ENCODE data around the gene COQ8B. TPM values are rescaled to one million over a fixed set of nuclear protein-coding genes. Genes with fewer than 3 reads are reported as not detected.
A peak's percentile ranks its signal among the peaks of the same experiment; 100 is the strongest.
"Not testable (repeated sequence)": the region's sequence is repeated elsewhere in the genome, so short reads cannot be mapped to it uniquely, and the experiment has no call there.

The COQ8B gene
- polyA plus RNA-seq, result 10 to 100 TPM; 26.2 to 35.5 (median 29.4) TPM

DNA sequence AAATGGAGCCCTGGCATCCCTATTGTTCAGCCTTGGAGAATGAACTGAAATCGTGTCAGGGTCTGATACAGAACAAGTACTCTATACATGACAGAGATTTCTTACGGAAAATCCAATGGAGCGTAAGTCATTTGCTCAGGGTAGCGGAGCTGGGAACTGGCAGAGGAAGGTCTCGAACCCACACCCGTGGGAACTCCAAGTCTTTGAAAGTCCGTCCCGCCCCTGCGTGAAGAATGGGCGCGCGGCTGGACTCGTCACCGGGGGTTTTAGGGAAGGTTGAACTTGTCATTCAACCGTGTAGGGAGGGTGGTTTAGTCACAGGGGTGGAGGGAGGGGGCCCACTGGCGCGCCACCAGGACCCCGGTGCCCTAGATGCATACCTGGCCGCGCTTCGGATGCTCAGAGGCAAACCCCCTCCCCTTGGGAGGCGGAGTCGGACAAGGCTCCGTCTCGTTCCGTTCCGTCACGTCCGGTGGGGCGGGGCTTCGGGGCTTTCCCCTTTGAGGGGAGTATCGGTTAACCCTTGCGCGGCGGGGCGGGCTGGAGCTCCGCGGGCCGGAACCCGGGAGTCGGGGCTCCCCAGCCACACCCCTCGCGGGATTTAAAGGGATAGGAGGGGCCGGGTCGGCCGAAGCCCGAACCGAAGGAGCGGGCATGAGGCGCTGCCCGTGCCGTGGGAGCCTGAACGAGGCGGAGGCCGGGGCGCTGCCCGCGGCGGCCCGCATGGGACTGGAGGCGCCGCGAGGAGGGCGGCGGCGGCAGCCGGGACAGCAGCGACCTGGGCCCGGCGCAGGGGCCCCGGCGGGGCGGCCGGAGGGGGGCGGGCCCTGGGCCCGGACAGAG lies at the start of gene COQ8B, which contains the start of gene ITPKC:
Gene COQ8B, minus strand, starts transcription at position 405 of the 843 bp plus-strand sequence. CDS start 2,254 bp downstream, outside the sequence.
Gene ITPKC, plus strand, starts transcription at position 631 of the 843 bp plus-strand sequence. Its CDS starts 24 bp downstream, at position 655.
- 0 to 1% (median 0%) methylated on average over 74 to 76 of the region's 76 CpGs for WGBS, 3 donors
- peak within 1 kb of the TSS; percentile 95 for H3K27ac ChIP-seq (ENCODE audit: low read depth, low read length)

DNA sequence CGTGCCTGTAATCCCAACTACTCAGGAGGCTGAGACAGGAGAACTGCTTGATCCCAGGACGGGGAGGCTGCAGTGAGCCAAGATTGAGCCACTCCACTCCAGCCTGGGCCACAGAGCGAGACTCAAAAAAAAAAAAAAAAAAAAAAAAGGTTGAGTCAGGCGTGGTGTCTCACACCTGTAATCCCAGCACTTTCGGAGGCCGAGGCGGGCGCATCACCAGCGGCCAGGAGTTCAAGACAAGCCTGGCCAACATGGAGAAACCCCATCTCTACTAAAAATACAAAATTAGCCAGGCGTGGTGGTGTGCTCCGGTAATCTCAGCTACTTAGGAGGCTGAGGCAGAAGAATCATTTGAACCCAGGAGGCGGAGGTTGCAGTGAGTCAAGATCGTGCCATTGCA lies 49.7 kb upstream of the COQ8B start:
- WGBS, 3 donors, result 95 to 99% (median 96%) methylated on average over 12 to 13 of the region's 13 CpGs

DNA sequence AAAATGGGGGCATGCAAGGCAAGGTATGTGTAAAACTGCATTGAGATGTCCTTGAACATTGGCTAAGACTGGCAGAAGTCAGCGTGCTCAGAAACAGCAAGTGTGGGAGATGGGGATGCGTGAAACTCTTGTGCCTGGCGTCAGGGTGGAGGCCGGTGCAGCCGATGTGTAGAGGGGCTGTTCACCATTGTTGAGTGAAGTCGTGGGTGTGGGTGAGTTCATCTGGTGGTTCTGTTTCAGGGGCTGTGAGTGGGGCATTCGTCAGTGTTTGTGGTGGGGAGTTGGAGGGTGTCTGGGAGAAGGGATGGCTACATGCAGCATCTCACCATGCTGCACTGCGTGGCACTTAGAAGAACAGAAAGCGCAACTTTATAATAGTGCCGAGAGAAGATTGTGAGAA lies 47.3 kb upstream of the COQ8B start:
- H3K27ac ChIP-seq (ENCODE audit: low read depth, low read length), result no peak overlapping the region
- 91 to 95% (median 91%) methylated on average over 10 of the region's 10 CpGs for WGBS, 3 donors

More for the DNA sequence above, 49.7 kb upstream of the COQ8B start:
- H3K27ac ChIP-seq (ENCODE audit: low read depth, low read length), result not testable (repeated sequence)

DNA sequence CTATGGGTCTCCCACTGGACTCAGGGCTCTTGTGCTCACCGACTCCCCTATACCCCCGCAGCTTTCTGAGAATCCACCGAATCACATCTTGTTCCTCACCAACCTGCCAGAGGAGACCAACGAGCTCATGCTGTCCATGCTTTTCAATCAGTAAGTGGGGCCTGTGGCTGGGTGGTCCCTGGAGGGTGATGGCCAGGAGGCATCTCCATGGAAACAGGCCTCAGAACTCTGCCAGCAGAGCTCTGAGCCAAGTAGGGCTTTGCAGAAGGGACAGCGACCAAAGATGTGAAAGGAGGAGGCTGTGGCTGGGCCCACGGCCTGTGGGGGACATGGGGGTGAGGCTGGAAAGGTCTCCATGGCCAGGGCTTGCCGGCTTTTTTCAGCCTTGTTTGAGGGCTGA lies 46.8 kb upstream of the COQ8B start:
- no peak overlapping the region for H3K27ac ChIP-seq (ENCODE audit: low read depth, low read length)
- WGBS, 3 donors, result 84 to 95% (median 93%) methylated on average over 7 of the region's 7 CpGs

DNA sequence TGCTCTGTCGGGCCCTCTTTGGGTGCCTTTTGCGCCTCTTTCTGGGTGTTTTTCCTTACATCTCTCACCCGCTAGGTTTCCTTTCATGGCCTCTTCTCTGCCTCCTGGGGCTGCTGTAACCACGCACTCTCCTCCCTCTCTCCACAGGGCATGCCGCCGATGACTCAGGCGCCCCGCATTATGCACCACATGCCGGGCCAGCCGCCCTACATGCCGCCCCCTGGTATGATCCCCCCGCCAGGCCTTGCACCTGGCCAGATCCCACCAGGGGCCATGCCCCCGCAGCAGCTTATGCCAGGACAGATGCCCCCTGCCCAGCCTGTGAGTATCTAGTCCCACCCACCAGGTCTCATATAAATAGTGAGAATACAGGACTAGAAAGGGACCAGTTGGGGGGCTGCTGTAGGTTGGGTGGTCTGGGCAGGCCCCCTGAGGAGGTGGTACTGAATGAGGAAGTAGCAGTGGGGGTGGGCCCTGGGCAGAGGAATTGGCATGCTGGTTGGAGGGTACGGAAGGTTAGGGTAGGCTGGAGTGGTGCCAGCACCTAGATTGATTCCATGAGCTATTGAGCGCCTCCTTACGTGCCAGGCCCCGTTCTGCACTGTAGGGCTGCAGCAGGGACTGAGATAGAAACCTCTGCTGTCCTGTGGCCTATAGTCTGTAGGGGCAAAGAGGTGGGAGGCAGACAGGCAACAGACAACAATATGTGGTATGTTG lies 46.2 kb upstream of the COQ8B start:
- H3K27ac ChIP-seq (ENCODE audit: low read depth, low read length), result no peak overlapping the region
- WGBS, 3 donors, result 87 to 89% (median 89%) methylated on average over 17 of the region's 17 CpGs

DNA sequence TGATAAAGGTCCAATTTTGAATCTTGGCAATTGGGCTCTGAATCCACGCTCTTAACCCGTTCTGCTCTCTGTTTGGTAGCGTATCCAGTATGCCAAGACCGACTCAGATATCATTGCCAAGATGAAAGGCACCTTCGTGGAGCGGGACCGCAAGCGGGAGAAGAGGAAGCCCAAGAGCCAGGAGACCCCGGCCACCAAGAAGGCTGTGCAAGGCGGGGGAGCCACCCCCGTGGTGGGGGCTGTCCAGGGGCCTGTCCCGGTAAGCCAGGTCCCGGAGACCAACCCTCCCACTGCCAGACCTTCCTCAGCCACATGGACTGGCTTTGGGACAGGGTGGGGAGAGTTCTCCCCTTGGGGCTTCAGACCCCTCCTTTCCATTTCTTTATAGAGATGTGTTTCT lies 42.7 kb upstream of the COQ8B start:
- WGBS, 3 donors, result 90 to 95% (median 93%) methylated on average over 13 of the region's 13 CpGs
- no peak overlapping the region for H3K27ac ChIP-seq (ENCODE audit: low read depth, low read length)

DNA sequence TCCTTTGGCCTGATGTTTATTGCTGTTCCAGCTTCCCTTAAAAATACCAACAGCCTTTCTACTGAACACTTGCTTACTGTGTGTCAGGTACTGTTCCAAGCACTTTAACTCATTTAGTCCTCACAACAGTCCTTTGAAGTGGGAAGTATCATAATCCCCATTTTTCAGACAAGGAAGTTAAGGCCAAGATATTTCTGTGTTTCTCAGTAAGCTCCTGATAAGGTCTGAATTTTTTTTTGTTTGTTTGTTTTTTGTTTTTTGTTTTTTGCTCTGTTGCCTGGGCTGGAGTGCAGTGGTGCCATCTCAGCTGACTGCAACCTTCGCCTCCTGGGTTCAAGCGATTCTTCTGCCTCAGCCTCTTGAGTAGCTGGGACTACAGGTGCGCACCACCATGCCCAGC lies 41.8 kb upstream of the COQ8B start:
- H3K27ac ChIP-seq (ENCODE audit: low read depth, low read length), result no peak overlapping the region
- 95 to 100% (median 97%) methylated on average over 3 of the region's 3 CpGs for WGBS, 3 donors

DNA sequence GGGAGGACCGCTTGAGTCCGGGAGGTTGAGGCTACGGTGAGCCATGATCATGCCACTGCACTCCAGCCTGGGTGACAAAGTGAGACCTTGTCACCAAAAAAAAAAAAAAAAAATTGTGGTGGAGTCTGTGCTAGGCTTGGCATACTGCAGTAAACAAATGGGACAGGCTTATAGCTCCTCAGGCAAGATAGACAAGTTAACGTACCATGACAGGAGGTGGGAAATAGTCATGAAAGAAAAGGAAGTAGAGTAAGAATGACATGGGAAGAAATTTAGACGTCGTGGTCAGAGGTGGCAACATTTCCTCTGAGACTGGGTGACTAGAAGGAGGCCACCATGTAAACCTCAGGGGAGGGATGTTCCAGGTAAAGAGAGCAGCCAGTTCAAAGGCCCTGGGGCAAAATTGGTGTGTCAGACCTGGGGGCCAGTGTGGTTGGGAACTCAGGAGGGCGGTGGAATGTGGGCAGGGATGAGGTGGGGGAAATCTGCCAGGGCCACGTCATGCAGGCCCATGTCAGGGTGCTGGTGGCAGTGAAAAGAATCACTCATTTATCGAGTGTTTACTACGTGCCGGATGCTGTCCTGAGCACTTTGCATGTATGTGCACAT lies 39.9 kb upstream of the COQ8B start:
- no peak overlapping the region for H3K27ac ChIP-seq (ENCODE audit: low read depth, low read length)
- 70 to 82% (median 71%) methylated on average over 11 of the region's 11 CpGs for WGBS, 3 donors

DNA sequence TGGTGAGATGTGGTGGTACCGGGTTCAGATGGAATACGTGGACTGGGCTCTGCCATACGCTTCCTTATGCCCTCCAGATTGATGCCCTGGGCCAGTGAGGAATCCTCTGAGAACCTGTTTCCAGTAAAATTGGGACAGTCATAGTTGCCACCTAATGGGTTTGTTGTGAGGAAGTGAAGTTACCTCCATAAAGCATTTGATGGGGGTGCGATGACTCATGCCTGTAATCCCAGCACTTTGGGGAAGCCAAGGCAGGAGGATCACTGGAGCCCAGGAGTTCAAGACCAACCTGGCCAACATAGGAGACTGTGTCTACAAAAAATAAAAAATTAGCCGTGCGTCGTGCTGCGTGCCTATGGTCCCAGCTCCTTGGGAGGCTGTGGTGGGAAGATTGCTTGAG lies 39.1 kb upstream of the COQ8B start:
- 97 to 98% (median 97%) methylated on average over 8 of the region's 8 CpGs for WGBS, 3 donors
- no peak overlapping the region for H3K27ac ChIP-seq (ENCODE audit: low read depth, low read length)

DNA sequence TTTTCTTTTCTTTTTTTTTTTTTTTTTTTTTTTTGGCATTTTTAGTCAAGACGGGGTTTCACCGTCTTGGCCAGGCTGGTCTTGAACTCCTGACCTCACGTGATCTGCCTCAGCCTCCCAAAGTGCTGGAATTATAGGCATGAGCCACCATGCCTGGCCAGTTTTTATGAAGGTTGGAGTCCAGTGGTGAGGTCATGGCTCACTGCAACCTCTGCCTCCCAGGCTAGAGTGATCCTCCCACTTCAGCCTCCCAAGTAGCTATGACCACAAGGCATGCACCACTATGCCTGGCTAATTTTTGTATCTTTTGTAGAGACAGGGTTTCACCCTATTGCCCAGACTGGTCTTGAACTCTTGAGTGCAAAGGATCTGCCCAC lies 38.5 kb upstream of the COQ8B start:
- no peak overlapping the region for H3K27ac ChIP-seq (ENCODE audit: low read depth, low read length)
- 84 to 94% (median 91%) methylated on average over 3 of the region's 3 CpGs for WGBS, 3 donors

DNA sequence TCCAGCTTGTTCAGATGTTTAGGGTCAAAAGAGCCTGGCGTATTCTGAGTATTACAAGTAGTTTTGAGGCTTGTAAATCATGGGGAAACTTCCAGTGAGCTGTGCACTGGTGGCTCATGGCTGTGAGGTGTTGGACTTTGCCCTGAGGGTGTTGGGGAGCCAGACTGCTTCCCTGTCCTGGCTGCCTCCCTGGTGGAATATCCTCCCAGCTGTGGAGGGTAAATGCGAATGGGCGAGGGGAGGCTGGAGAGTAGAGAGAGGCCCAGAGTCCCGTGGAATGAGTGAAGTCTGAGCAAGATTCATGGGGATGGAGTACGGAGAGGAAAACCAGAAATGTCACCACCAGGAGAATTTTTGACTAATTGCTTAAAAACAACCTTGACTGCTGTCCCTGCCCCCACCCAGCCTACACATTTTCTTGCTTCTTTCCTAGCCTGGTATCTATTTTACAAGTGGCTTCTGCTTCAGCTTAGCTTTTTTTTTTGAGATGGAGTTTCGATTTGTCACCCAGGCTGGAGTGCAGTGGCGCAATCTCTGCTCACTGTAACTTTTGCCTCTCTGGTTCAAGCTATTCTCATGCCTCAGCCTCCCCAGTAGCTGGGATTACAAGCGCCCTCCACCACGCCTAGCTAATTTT lies 38.0 kb upstream of the COQ8B start:
- 57 to 76% (median 74%) methylated on average over 9 of the region's 9 CpGs for WGBS, 3 donors
- H3K27ac ChIP-seq (ENCODE audit: low read depth, low read length), result no peak overlapping the region

DNA sequence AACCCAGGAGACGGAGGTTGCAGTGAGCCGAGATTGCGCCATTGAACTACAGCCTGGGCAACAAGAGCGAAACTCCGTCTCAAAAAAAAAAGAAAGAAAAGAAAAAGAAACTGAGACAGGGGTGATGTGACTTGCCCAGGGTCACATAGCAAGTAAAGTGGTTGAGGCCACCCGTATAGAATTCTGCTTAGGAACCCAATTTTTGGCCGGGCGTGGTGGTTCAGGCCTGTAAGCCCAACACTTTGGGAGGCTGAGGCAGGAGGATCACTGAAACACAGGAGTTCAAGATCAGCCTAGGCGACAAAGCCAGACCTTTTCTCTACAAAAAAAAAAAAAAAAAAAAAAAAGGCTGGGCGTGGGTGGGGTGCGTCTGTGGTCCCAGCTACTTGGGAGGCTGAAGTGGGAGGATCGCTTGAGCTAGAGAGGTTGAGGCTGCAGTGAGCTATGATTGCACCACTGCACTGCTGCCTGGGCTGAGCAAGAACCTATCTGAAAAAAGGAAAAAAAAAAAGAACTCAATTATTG lies 35.6 kb upstream of the COQ8B start:
- WGBS, 3 donors, result 58 to 64% (median 59%) methylated on average over 11 to 12 of the region's 12 CpGs
- H3K27ac ChIP-seq (ENCODE audit: low read depth, low read length), result no peak overlapping the region

DNA sequence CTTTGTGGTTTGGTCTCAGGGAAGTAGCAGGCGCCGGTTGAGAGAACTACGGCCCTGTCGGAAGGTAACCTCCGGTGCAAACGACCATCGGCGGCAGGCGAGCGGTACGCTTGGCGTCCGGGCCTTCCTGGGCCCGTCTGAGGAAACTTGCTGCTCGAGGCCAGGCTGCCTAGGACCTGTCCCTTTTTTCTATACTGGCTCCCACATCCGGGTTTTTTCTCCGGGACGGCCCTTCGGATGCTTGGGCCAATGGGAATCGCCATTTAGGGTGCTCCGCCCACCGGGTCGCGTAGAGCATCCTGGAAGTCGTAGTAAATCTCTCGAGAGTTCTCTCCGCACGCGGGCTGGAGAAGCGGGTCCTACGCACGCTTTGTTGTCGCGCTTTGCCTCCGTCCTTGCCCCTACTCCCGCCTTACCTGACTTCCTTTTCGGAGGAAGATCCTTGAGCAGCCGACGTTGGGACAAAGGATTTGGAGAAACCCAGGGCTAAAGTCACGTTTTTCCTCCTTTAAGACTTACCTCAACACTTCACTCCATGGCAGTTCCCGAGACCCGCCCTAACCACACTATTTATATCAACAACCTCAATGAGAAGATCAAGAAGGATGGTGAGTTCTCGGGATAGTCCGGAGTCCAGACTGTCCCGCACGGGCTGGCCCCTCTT lies 34.3 kb upstream of the COQ8B start, which contains the start of gene SNRPA:
Gene SNRPA, plus strand, starts transcription at position 330 of the 664 bp plus-strand sequence. Its CDS starts 206 bp downstream, at position 536.
- WGBS, 3 donors, result 0% methylated on average over 40 to 46 of the region's 46 CpGs

DNA sequence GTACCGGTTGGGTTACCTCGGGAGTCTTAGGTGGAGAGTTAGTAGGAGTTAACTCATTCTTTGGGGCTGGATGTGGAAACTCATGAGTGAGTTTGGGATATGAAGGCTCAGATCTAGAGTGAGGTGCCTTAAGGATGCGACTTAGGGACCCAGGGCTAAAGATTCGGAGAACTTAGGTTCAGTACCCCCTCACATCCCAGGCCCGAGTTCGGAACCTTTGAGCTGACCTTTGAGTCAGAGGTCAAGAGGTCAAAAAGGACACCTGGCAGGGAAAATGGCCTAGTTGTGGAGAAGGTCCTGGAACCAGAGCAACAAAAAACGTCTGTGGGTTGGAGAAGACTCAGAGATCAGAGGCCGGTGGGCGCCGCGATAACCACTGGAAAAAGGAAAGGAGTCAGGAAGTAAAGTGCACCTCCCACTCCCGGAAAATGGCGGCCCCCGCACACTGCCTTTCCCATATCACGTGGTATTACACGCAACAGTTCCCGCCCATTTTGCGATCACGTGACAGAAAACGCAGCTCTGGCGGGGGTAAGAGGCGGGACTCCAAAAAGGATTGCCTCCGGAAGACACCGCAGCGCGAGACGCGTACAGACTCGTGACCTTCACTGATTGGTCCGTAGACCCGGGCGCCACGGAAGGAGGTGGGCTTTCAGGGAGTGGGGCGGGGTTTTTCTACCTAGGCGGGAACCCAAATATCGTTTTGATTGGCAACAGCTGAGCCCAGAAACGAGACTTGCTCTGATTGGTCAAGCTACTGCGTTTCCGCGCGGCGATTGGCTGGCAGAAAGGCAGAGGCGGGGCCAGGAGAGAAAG lies 33.6 kb upstream of the COQ8B start, which contains the start of gene ACTMAP:
Gene ACTMAP, minus strand, starts transcription at position 420 of the 816 bp plus-strand sequence. CDS start 674 bp downstream, outside the sequence.
- 0% methylated on average over 43 of the region's 43 CpGs for WGBS, 3 donors

More for the DNA sequence above, 34.3 kb upstream of the COQ8B start, which contains the start of gene SNRPA:
- peak within 1 kb of the TSS; percentile 83 for H3K27ac ChIP-seq (ENCODE audit: low read depth, low read length)

DNA sequence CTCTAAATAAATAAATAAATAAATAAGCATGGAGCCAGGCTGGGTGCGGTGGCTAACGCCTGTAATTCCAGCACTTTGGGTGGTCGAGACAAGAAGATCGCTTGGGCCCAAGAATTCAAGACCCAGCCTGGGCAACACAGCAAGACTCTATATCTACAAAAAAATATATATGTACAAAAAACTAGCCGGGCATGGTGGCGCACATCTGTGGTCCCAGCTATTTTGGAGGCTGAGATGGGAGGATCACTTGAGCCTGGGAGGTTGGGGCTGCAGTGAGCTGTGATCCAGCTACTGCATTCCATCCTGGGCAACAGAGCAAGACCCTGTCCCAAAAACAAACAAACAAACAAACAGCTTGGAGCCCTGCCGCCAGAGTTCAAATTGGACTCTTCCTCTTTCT lies 30.9 kb upstream of the COQ8B start:
- WGBS, 3 donors, result 94 to 97% (median 95%) methylated on average over 7 of the region's 7 CpGs
- no peak overlapping the region for H3K27ac ChIP-seq (ENCODE audit: low read depth, low read length)

More for the DNA sequence above, 33.6 kb upstream of the COQ8B start, which contains the start of gene ACTMAP:
- H3K27ac ChIP-seq (ENCODE audit: low read depth, low read length), result peak within 1 kb of the TSS; percentile 83

DNA sequence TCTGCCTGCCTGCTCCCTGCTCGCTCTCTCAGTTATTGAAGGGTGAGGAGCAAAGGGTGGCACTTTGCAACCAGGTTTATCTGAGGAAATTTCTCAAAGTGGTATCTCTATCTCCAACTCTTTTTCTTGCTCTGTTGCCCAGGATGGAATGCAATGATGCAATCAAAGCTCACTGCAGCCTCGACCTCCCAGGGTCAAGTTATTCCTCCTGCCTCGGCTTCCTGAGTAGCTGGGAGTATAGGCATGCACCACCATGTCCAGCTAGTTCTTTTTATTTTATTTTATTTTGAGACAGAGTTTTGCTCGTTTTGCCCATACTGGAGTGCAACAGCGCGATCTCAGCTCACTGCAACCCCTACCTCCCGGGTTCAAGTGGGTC lies 28.7 kb upstream of the COQ8B start:
- H3K27ac ChIP-seq (ENCODE audit: low read depth, low read length), result no peak overlapping the region
- 72 to 77% (median 73%) methylated on average over 7 of the region's 7 CpGs for WGBS, 3 donors

Measured in adipose tissue (tissue), 3 donors.